ENCODE results near the gene TOP1.
A peak's percentile ranks its signal among the peaks of the same experiment; 100 is the strongest.
"Not testable (repeated sequence)": the region's sequence is repeated elsewhere in the genome, so short reads cannot be mapped to it uniquely, and the experiment has no call there.

TOP1 gene

GRCh38 chr20:41091927-41092326, 63.3 kb downstream of the TOP1 start:
- DNase-seq (ENCODE audit: low read depth in 1 of 2, low spot score in 1 of 2): no peak

GRCh38 chr20:41094353-41095055, 65.9 kb downstream of the TOP1 start:
- no peak for DNase-seq (ENCODE audit: low read depth in 1 of 2, low spot score in 1 of 2)

- peak in 1 of 2 donors; percentile 42 for DNase-seq (ENCODE audit: low read depth in 1 of 2, low spot score in 1 of 2)
Measured at GRCh38 chr20:41095110-41095969, 66.7 kb downstream of the TOP1 start.

- no peak for DNase-seq (ENCODE audit: low read depth in 1 of 2, low spot score in 1 of 2)
Measured at GRCh38 chr20:41098703-41099250, 70.2 kb downstream of the TOP1 start.

GRCh38 chr20:41100001-41100480, 71.4 kb downstream of the TOP1 start:
- no peak for DNase-seq (ENCODE audit: low read depth in 1 of 2, low spot score in 1 of 2)

GRCh38 chr20:41101660-41102059, 73.0 kb downstream of the TOP1 start:
- no peak for DNase-seq (ENCODE audit: low read depth in 1 of 2, low spot score in 1 of 2)

GRCh38 chr20:41108531-41108930, 79.9 kb downstream of the TOP1 start:
- DNase-seq (ENCODE audit: low read depth in 1 of 2, low spot score in 1 of 2): no peak

- no peak for DNase-seq (ENCODE audit: low read depth in 1 of 2, low spot score in 1 of 2)
Measured at GRCh38 chr20:41110012-41110411, 81.4 kb downstream of the TOP1 start.

GRCh38 chr20:41110930-41111577, 82.4 kb downstream of the TOP1 start:
- DNase-seq (ENCODE audit: low read depth in 1 of 2, low spot score in 1 of 2): no peak

- no peak for DNase-seq (ENCODE audit: low read depth in 1 of 2, low spot score in 1 of 2)
Measured at GRCh38 chr20:41111578-41111951, 82.9 kb downstream of the TOP1 start.

- DNase-seq (ENCODE audit: low read depth in 1 of 2, low spot score in 1 of 2): no peak
Measured at GRCh38 chr20:41116282-41116956, 87.8 kb downstream of the TOP1 start.

- not testable (repeated sequence) for DNase-seq (ENCODE audit: low read depth in 1 of 2, low spot score in 1 of 2)
Measured at GRCh38 chr20:41118159-41118558, 89.5 kb downstream of the TOP1 start.

GRCh38 chr20:41118632-41119031, 90.0 kb downstream of the TOP1 start:
- DNase-seq (ENCODE audit: low read depth in 1 of 2, low spot score in 1 of 2): no peak

GRCh38 chr20:41119614-41120561, 91.3 kb downstream of the TOP1 start:
- DNase-seq (ENCODE audit: low read depth in 1 of 2, low spot score in 1 of 2): no peak

GRCh38 chr20:41121399-41121798, 92.8 kb downstream of the TOP1 start:
- no peak for DNase-seq (ENCODE audit: low read depth in 1 of 2, low spot score in 1 of 2)

GRCh38 chr20:41123631-41124030, 95.0 kb downstream of the TOP1 start:
- no peak for DNase-seq (ENCODE audit: low read depth in 1 of 2, low spot score in 1 of 2)

- DNase-seq (ENCODE audit: low read depth in 1 of 2, low spot score in 1 of 2): no peak
Measured at GRCh38 chr20:41124451-41125094, 96.0 kb downstream of the TOP1 start.

- no peak for DNase-seq (ENCODE audit: low read depth in 1 of 2, low spot score in 1 of 2)
Measured at GRCh38 chr20:41125530-41126457, 97.2 kb downstream of the TOP1 start.

All from activated CD4-positive, alpha-beta T cell treated with anti-CD3 and anti-CD28 coated beads, Interleukin-2, amount 50 U/mL, for 24 hours (primary cell).